Keratinocyte (primary cell): Measurements from ENCODE around the gene TEAD3.

Experiments
- CTCF ChIP-seq, 3 experiments: IDR thresholded peaks in 1 of 3; conservative IDR thresholded peaks in 1 of 3; optimal IDR thresholded peaks in 1 of 3; 2 replicates in 2 of 3; 3 replicates in 1 of 3; pipeline versions ENCODE3 to v1.5.1; 2011; ENCODE audit warnings: low read length in 3 of 3, mild to moderate bottlenecking in 3 of 3, moderate library complexity in 2 of 3, control low read depth in 1 of 3, inconsistent platforms in 1 of 3; ENCODE audit not compliant: insufficient read depth in 2 of 3; ENCODE audit errors: extremely low read depth in 1 of 3
- EZH2 ChIP-seq: IDR thresholded peaks from one replicate; pipeline ENCODE4 v1.6.1; 2012; ENCODE audit warnings: inconsistent platforms, mild to moderate bottlenecking, low read length, moderate library complexity

- no peak for TF ChIP-seq CTCF (optimal IDR thresholded peaks at IDR 0.05 in 1 of 3, IDR thresholded peaks at IDR 0.05 in 1 of 3, conservative IDR thresholded peaks at IDR 0.05 in 1 of 3; ENCODE audit: extremely low read depth in 1 of 3, insufficient read depth in 2 of 3, low read length in 3 of 3)
- no peak for TF ChIP-seq EZH2
These were observed 64.6 kb downstream of the TEAD3 start for GRCh38 chr6:35432291-35432690.
